Stimulated activated CD4-positive, alpha-beta T cell treated with anti-CD3 and anti-CD28 coated beads, TNF-alpha, amount 100 ng/mL, for 1 hour (primary cell): ENCODE measurements around the gene AHNAK2.
A peak's percentile ranks its signal among the peaks of the same experiment; 100 is the strongest.

ENCODE experiments used
- DNase-seq, 3 donors: peaks; one replicate each; pipeline ENCODE4 v3.0.0-alpha.2; 2020; ENCODE audit warnings: low read depth in 3 of 3, low spot score in 1 of 3

The AHNAK2 gene

DNA sequence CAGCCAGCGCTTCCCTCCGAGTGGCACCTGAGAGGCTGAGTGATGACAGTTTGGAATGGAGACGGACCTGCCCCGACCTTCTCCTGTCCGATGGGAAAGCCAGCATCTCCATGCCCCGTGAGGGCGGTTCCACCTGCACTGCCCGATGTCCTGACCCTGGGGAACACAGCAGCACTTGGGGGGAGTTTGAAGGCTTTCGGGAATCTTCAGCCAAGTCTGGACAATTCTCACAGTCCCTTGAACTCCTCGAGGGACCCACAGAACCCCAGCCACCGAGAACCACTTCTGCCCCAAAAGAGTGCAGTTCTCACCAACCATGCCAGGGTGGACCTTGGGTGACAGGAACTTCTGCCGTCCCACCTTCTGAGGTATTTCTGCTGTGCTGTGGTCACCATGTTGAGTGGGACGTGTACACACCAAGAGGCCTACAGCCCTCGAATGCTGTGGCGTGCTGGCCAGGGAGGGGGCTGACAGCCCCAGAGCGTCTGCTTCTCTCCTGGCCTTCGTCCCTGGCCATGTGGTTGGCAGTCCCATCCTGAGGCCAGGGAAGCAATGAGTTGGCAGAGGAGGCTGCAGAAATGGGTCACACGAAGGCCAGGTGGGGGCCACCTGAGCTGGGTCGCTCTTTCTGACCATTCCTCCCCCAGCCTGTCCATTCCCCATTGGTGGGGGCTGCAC lies 8.5 kb upstream of the AHNAK2 start:
- no peak for DNase-seq

DNA sequence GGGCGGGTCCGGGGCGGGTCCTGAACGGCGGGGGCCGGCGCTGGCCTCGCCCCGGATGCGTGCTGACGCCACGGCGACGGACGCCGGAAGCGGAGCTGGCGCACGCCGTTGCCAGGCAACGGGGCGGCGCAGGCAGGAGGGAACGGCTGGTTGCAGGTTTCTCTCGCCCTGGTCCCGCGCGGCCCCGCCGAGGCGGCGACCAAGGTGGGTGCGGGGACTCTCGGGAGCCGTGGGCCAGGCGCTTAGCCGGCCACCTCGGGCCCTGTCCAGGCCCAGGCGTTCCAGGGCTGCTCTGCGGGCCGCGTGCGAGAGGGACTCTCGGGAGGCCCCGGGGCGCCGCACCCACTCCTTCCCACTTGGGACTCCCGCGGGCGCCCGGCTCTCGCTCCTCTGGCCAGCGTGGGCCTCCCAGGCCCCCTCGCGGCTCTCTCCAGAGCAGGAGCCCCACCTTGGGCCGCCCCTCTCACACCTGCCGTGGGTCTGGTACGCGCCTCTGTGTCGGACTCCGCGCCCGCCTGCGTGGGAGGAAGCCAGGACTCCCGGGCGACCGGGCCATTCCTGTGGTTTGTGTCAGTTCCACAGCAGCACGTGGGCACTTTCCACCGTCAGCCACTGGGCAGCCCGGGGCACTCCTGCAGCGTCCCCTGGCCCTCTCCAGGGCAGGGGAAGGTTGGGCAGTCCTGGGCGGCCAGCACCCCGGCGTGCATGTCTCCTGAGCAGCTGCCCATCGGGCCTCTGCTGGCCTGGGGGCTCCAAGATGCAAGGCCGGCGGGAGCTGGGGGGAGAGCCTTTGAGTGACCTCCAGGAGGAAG lies 7.7 kb upstream of the AHNAK2 start, which contains the start of gene CLBA1:
TSS of gene CLBA1 (plus strand) at position 114 of the 812 bp plus-strand sequence. CDS start at position 758, 644 bp downstream.
- DNase-seq: peak; percentile 71 to 79 (median 76)

- DNase-seq: no peak
Observed at GRCh38 chr14:104984056-104984894, 6.1 kb upstream of the AHNAK2 start.

- DNase-seq: no peak
Observed at GRCh38 chr14:104983231-104983721, 5.1 kb upstream of the AHNAK2 start.

DNA sequence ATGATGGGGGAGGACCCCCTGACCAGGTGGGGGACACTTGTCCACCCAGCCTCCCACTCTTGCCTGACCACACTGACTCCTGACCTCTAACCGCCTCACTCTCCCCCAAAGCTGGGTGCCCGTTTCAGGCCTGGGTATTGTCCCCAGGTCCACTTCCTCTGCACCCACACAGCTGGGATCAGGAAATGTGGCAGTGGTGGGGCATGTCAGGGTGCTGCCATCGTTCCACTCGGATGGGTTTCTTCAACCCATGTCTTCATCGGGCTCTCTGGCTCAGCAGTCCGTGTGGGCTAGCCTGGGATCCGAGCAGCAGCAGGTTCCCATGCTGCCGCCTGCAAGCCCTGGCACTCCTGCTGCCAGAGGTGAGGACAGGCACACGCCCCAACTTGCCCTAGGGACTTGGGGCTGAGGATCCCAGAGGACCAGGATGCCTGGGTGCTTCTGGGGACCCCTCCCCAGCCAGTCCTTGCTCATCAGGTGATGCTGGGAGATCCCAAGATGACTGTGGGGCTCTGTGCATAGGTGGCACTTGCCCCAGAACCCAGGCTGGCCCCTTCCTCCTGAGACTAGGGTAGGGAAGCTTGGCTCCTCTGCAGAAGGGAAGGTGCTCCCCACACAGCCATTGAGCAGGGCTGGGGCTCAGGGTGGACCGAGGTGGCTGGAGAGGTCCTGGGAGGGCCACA lies 4.5 kb upstream of the AHNAK2 start:
- no peak for DNase-seq

GRCh38 chr14:104981699-104982541 lies 3.7 kb upstream of the AHNAK2 start:
- DNase-seq: no peak

- DNase-seq: no peak
Observed at GRCh38 chr14:104980611-104981531, 2.7 kb upstream of the AHNAK2 start.

DNA sequence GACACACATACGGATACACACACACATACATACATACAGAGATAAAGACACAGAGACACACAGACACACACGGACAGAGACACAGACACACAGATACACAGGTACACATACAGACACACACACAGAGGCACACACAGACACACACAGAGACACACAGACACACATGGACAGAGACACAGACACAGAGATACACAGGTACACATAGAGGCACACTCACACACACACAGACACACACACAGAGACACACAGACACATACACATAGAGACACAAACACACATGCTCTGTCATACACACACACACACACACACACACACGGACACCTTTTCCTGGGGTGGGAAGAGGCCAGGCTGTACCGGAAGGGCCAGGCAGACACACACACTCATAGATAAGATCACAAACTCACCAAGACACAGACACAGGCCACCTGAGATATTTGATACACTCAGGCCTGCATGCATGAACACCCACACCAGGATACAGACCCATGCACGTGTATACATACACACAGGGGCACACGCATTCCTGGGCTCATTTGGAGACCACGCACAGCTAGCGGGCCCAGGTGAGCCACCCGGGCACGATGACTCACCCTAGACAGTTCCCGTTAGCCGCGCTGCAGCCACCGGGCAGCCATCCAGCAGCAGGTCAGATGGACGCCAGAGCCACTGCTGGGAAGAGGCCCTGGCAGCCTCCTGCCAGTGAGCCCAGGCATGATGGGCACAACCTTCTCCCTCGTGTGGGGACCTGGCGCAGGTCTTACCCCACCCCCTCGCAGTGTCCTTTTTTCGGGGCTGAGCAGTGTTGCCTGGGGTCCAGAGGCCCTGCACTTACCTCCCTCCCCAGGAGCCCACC lies 1.8 kb upstream of the AHNAK2 start:
- no peak for DNase-seq

DNA sequence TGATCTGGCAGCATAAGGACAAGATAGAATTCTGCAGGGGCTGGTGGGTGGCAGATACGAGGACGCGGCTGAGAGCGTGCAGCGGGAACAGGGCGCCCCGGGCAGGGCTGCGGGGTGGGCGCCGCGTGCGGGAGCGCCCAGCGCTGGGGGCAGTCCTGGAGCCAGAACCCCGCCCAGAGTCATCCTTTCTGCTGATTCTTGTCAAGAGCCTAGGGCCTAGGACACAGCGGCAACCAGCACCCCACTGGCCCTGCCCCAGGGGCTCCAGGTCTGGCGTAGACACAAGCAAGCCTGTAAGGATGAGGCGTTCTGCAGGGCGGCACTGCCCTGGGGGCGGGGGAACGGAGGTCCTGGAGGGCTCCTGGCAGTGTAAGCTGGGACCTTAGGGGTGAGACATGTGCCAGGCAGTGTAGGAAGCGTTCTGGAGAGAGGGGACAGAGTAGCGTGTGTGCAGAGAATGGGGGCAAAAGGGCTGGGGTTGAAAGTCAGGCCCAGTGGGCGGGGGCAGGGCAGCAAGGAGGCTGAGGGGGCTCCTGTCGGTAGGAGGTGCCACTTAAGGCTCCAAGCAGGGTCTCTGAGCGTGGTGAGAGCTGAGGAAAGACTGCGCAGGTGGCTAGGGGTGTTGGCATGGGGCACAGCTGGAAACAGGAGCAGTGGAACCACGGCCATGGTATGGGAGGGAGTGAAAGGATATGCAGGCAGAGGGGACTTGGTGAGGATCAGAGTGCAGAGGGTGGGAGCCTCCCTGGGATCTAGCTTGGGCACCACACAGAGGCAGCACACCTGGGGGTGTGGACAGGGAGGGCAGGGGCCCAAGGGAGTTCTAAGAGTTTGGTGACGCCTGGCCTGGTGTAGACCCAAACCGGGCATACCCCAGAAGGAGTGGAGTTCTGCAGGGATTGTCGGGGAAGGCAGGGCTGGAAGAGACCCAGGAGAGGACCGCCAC lies 845 bp upstream of the AHNAK2 start:
- DNase-seq: no peak

DNA sequence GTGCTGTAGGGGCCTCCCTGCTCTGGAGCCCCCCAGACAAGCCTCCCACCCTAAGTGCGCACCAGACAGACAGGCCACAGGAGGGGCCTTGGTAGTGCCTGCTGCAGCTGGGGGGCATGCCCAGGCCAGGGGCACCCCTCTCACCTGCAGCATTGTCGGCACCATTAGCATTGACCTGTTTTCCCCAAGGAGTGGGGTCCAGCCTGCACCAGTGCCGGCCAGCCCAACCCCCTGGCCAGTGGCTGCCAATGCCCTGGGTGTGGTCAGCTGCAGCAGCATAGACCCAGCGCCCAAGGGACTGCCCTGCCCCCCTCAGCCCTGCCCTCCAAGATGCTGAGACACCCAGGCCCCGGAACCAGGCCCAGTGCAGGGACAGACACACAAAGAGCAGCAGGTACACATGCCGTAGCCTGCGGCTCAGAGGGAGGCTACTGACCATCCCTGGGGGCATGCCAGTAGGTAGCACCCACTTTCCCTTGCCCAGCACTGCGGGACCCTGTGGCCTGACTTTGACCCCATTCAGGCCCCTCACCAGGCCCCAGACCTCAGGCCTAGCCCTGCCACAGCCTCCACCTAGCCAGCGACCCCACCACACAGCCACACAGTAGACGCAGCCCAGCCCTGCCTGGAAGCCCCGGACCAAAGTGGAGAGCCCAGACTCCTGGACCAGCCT lies 1.0 kb downstream of the AHNAK2 start:
- no peak for DNase-seq

- DNase-seq: peak; percentile 76 to 88 (median 76)
Observed at GRCh38 chr14:104976198-104977007, 1.8 kb downstream of the AHNAK2 start.

DNA sequence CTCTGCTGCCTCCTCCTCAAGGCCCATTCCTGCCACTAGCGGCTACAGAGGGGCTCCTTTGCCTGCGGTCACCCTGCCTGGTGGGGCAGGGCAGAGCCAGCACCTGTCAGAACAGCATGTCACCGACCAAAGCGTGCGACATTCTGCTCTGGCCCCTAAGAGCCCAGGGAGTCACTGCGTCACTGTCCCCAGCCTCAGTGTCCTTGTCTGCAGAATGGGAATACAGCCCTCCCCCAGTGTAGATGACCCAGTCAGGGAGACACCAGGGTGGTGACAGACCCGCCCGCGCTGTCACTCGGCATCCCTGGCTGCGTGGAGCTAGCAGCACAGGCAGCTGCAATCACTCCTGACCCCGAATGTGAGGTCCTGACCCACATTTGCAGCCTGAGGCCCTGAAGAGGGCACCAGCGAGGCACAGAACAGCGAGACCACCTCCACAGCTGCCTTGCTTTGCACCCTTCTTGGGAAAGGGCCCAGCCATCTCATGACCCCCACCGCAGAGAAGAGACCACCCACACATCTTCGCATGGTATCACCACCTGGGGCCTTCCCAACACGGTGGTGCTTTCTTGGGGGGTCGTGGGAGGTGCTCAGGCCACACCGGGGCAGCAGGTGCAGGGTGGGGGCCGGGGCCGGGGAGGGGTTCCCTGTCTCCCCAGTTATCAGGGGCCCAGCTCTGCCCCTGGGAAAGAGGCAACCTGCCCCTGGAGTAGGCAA lies 2.5 kb downstream of the AHNAK2 start:
- no peak for DNase-seq

DNA sequence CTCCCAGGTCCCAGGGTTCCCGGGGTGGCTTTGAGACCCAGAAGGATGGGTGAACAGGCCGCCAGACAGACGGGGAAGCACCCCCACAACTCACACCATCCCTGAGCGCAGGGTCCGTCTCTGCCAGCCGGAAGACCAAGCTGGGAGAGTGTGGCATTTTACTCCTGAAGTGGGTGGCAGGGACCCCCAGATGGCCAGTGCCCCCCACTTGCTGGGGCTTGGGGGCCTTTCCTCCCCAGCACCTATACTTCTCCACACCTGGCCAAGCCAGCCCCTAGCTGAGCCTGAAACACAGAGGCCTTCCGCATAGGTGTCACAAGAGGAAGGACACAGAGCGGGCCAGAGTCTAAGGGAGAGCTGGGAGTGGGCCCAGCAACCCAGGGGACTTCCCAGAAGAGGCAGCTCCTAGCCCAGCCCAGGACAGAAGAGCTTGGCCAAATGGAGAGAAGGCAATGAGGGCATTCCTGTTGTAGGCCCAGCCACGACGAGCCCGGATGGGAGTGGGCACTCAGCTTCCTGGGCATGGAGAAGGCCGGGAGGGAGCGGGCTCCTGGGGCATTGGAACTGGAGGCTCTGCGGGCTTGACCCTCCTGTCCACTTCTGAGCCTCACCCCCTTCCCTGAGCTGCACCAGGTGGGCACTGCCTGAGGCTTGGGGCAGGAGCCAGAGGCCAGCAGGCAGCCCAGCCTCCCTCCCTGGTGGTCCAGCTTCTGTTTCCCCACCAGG lies 3.3 kb downstream of the AHNAK2 start:
- no peak for DNase-seq

DNA sequence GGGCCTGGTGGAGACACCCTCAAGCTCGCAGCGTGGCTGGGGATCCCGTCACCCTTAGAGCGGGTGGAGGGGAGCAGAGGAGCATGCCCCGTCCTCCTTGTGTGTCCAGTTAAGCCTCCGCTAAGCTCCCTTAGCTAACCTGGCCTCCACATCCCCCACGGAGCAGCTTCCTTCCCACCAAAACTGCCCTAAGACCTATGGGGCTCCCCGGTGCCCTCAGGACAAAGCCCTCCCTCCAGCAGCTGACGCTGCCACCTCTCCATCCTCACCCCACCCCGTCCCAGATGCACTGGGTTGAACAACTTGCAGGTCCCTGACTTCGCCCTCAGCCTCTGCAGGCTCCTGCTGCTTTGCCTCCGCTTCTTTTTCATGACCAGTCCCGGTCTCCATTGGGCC lies 4.0 kb downstream of the AHNAK2 start:
- DNase-seq: no peak
